Vagina (tissue), 2 donors: Measurements from ENCODE around the gene AKIRIN2. TPM values are rescaled to one million over a fixed set of nuclear protein-coding genes. Genes with fewer than 3 reads are reported as not detected.

Experiments
- DNase-seq, 2 donors: peaks; one replicate each; pipeline ENCODE4 v3.0.0-alpha.2; 2017; ENCODE audit errors: extremely low spot score in 2 of 2
- H3K27ac ChIP-seq: fragments of 200-600 bp; sonication (generic); one replicate; pipeline ENCODE4 v1.5.1; 2019
- H3K27me3 ChIP-seq: fragments of 200-600 bp; sonication (generic); one replicate; pipeline ENCODE4 v1.5.1; 2019
- H3K36me3 ChIP-seq, 2 donors: fragments of 200-600 bp; sonication (generic); one replicate each; pipeline ENCODE4 v1.5.1; 2017 to 2019
- H3K4me1 ChIP-seq: fragments of 200-600 bp; sonication (generic); one replicate; pipeline ENCODE4 v1.5.1; 2019
- H3K4me3 ChIP-seq, 2 donors: fragments of 200-600 bp; sonication (generic); 1 replicate in 1 of 2; 2 replicates in 1 of 2; pipeline ENCODE4 v1.5.1; 2016 to 2019
- H3K9me3 ChIP-seq: fragments of 200-600 bp; sonication (generic); one replicate; pipeline ENCODE4 v1.5.1; 2019
- CTCF ChIP-seq, 3 experiments: fragments of 450-650 bp in 2 of 3; fragments of 200-600 bp in 1 of 3; sonication (generic) in 1 of 3; IDR thresholded peaks; one replicate each; pipeline ENCODE4 v1.5.1; 2017 to 2019; ENCODE audit warnings: antibody characterized with exemption in 3 of 3, mild to moderate bottlenecking in 2 of 3, moderate library complexity in 2 of 3
- POLR2A ChIP-seq, 2 donors: fragments of 450-650 bp; IDR thresholded peaks; one replicate each; pipeline ENCODE4 v1.6.1; 2017; ENCODE audit warnings: antibody characterized with exemption in 2 of 2, mild to moderate bottlenecking in 2 of 2, moderate library complexity in 2 of 2
- POLR2AphosphoS5 ChIP-seq, 2 donors: sonication (generic); formaldehyde crosslinking; IDR thresholded peaks; one replicate each; pipeline ENCODE4 v1.9.0; 2017; ENCODE audit warnings: antibody characterized with exemption in 2 of 2, mild to moderate bottlenecking in 2 of 2, low read depth in 1 of 2; ENCODE audit not compliant: insufficient read depth in 1 of 2
- intact Hi-C: fragments of 100-400 bp; cut with DNase I; formaldehyde crosslinking; loops from one replicate; pipeline ENCODE4 v1.15.1; 2023
- small RNA-seq: library from RNA; depleted of rRNA; stranded (forward); fragments of <200 nt; gene quantifications from one replicate; pipeline ENCODE3, GENCODE V24; 2016
- total RNA-seq: library from RNA; depleted of rRNA; stranded (reverse); fragments of >200 nt; gene quantifications from one replicate; pipeline ENCODE4 v1.2.3, GENCODE V29; 2016

The AKIRIN2 gene
- total RNA-seq, 1 donor from 2014 or later = 32.9 TPM

- H3K27ac ChIP-seq = no peak overlapping the region
- TF ChIP-seq POLR2A (IDR thresholded peaks at IDR 0.05) = no peak
- no peak for TF ChIP-seq CTCF (IDR thresholded peaks at IDR 0.05)
- TF ChIP-seq POLR2AphosphoS5 (IDR thresholded peaks at IDR 0.05; ENCODE audit: insufficient read depth in 1 of 2, low read depth in 1 of 2) = no peak
- no peak overlapping the region for H3K4me3 ChIP-seq
- no peaks in the 10 kb centered on the region for H3K9me3 ChIP-seq
- no peaks in the 10 kb centered on the region for H3K27me3 ChIP-seq
- no peaks in the 10 kb centered on the region for H3K36me3 ChIP-seq
- intact Hi-C loops = no loop called here
- no peak for DNase-seq
- no peaks in the 10 kb centered on the region for H3K4me1 ChIP-seq
Measured at GRCh38 chr6:87630746-87631145, 71.3 kb downstream of the AKIRIN2 start.

DNA sequence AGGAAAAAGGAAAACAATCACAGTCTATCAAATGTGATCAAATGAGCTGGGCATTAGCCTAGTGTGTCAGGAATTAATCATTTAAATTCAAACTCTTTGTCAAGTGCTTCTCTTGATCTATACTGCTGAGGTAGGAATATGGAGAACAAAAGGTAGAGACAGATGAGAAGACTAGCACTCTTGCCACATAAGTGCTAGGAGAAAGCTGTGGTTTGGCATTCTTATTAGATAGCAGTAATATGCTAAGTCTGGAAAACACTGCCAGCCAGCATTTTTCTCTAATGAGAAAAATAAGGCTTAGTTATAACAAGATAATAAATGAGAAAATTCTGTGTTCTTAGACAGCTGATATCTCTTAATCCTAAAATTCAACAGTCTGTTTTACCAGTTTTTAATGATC lies 73.2 kb downstream of the AKIRIN2 start:
- Histone ChIP-seq H3K4me3 (no peak overlapping the region), H3K36me3 (peaks cover 0 to under 1% of the 10 kb centered on the region in 2 donors), H3K4me1 (no peaks in the 10 kb centered on the region), H3K9me3 (no peaks in the 10 kb centered on the region), H3K27me3 (no peaks in the 10 kb centered on the region), H3K27ac (no peak overlapping the region)
- intact Hi-C loops = no loop called here
- TF ChIP-seq CTCF (IDR thresholded peaks at IDR 0.05) (no peak), POLR2AphosphoS5 (IDR thresholded peaks at IDR 0.05; ENCODE audit: insufficient read depth in 1 of 2, low read depth in 1 of 2) (no peak), POLR2A (IDR thresholded peaks at IDR 0.05) (no peak)
- DNase-seq = no peak

- no peaks in the 10 kb centered on the region for H3K27me3 ChIP-seq
- intact Hi-C loops = no loop called here
- DNase-seq = no peak
- no peak overlapping the region for H3K4me3 ChIP-seq
- H3K27ac ChIP-seq = no peak overlapping the region
- no peaks in the 10 kb centered on the region for H3K9me3 ChIP-seq
- H3K36me3 ChIP-seq = peaks cover 0 to 5% of the 10 kb centered on the region in 2 donors
- no peaks in the 10 kb centered on the region for H3K4me1 ChIP-seq
- no peak for TF ChIP-seq POLR2A (IDR thresholded peaks at IDR 0.05)
- no peak for TF ChIP-seq CTCF (IDR thresholded peaks at IDR 0.05)
- no peak for TF ChIP-seq POLR2AphosphoS5 (IDR thresholded peaks at IDR 0.05; ENCODE audit: insufficient read depth in 1 of 2, low read depth in 1 of 2)
Measured at GRCh38 chr6:87628424-87628823, 73.6 kb downstream of the AKIRIN2 start.

Small RNA genes lying within 50 kb of the gene (small RNA-seq; reads per million reads assigned to genes)
- not detected for gene RF01210

Other genes starting within 250 kb of the AKIRIN2 start
- 13.3 TPM for gene SLC35A1, start 229.3 kb downstream of the AKIRIN2 start, total RNA-seq
- gene RARS2, start 112.2 kb downstream of the AKIRIN2 start, total RNA-seq = 17.9 TPM
- 9.6 TPM for gene ORC3, start 112.1 kb downstream of the AKIRIN2 start, total RNA-seq